GM21381 (cell line): ENCODE measurements around the gene RYR3.

ENCODE experiments used
- ATAC-seq: cut with Tn5 transposase; IDR thresholded peaks from one replicate; pipeline ENCODE4 v1.9.1; 2021; ENCODE audit warnings: mild to moderate bottlenecking, moderate library complexity; ENCODE audit not compliant: unreplicated experiment

RYR3 gene

DNA sequence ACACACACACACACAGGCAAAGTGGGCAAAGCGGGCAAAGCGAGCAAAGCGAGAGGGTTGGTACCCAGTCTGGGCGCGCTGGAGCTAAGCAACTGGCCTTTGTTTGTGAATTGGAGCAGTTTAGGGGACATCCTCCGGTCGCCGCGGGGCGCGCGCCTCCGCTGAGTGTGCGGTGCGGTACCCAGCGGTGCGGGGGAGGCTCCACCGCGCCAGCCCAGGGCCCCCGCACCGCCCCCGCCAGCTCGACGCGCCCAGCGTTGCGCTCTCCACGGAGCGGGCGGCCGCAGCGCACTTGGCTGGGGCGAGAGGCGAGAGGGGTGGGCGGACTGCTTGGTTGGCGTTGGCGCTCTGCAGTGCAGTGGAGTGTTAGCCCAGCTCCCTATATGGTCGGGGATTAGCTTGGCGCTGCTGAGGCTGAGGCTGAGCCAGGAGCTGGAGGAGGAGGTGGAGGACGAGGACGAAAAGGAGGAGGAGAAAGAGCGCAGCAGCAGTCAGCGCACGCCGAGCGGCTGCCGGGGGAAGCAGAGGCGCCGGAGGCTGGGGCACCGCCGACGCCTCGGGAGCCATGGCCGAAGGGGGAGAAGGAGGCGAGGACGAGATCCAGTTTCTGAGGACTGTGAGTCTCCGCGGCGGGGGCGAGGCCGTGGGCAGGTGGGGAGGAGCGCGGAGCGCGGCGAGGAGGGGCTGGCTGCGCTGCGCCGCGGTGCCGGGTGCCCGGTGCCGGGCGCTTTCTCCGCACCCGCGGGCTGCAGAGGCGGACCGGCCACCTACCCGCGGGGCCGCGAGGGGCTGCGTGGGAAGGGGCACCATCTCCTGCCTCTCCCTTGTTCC, at the start of gene RYR3:
Gene RYR3 (plus strand): TSS at position 487 of the 831 bp plus-strand sequence. CDS start 79 bp downstream, at position 566.
- ATAC-seq = no peak

DNA sequence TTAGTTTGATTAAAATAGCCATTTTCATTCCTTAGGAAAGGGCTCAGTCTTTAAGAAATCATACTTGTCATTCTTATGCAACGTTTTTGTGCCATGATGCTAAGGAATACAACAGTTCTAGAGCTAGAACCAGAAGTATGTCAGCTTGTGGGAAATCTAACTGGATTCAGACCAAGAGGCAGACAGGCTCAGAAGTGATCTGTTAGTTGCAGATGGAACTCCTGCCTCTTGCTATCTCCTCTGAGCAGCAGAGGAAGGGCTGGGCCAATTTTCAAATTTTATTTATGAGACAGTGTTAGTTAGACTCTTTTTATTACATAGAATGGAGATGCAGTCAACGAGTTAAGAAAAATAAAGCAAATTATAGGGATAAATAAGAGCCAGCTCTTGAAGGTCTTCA, 48.5 kb upstream of the RYR3 start:
- ATAC-seq = no peak

DNA sequence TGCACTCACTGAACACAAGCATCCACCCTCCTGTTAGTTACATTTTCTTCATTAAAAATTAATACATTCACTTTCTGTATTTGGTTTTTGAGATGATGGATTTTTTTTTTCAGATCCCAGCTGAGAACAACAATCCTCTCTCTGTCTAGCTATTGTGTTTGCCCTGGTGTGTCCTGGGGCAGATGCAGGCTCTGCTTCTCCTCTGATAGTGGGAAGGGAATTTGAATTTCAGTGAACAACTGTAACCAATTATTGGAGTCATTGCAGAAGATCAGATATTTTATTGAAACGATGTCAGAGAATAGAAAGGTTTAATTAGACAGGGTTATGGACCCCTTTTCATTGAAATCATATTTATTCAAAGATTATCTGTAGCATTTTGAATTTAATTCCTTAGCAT, 33.1 kb upstream of the RYR3 start:
- ATAC-seq = no peak

DNA sequence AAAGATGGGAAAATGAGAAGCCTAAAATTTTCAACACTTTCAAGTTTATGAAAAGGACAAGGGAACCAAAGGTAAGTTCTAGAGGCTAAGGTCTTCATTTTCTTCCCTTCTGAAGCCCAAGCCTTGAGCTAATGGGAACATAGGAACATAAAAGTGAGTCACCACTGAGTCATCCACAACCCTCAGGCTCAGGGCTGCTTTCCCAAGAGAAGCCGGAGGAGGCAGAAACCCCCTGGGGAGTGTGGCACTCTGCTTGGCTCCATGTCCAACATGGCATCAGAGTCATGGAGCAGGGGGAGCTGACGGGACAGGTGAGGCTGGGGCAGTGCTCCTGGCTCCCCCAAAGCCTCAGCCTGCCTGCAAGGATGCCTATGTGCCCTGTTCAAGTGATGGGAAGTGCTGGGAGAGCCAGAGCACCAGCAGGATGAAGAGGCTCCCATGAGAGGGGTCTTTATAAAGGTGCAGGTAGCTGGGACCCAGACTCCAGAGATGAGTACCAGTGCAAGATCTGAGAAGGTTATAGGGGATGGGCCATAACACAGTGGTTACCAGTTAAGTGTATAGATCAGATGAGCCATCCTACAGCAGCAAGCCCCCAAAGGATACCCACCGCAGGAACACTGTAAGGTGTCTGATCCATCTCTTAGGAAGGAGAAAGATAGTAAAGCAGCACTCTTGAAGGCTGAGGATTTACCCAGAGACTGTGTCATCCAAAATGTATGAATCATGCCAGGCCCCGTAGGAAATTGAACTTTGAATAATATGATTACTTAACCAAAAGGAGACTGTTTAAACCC, 31.8 kb upstream of the RYR3 start:
- ATAC-seq = no peak

DNA sequence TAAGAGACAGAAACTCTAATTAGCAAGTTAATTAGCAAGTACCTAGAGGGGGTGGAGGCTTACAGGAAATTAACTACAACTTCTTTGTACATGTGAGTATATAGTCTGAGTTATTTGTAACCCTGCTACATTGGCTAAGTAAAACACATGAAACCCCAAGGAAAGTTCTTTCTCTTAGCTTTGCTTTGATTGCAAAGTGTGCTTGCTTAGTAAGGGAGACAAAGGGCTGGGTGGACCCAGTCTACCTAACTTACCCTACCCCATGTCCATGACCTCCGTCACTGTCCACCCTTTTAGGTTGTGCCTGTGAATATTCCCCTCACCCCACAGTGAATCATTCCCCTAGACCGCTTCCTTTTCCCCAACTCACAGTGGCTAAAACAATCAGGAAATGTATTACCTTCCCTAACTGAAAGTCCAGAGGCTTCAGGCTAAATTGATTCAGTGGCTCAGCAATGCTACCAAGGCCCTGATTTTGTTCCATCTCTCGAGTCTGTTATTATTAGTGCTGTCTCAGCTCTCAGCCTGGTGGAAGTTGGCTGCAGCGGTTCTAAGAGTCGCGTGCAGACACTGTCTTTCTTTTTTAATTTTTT, 31.1 kb upstream of the RYR3 start:
- no peak for ATAC-seq

DNA sequence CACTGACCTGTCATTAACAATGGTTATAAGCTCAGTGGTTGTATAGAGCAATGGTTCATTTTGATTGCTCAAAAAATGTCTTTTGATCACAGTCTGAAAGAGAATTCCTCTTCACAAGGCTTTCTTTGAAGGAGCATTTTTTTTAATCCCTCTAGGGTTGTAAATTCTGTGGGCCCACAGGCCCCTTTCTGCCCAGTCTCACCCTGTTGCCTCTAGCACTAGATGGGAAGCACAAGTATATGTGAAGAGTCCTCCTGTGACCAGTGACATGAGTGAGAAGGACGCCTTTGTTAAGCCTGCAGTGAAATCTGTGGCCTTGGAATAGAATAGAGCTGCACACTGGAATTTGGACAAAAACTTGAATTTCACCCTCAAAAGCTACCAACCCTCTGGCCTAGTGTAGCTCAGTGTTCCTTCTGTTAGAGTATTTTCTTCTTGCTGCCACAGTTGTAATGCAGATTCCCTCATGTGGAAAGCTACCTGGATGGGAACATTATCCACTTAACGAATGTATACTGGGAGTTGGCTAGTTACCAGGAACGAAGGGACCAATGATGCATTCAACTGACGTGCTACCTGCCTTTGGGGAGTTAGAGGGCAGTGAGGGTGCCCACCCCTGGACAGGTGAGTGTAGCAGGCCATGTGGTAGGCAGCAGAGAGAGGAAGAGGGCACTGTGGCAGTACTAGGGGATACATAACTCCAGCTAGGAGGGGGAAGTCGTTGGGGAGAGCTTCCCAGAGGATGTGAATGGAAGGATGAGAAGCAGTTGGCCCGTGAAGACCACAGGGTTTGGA, 28.3 kb upstream of the RYR3 start:
- no peak for ATAC-seq

DNA sequence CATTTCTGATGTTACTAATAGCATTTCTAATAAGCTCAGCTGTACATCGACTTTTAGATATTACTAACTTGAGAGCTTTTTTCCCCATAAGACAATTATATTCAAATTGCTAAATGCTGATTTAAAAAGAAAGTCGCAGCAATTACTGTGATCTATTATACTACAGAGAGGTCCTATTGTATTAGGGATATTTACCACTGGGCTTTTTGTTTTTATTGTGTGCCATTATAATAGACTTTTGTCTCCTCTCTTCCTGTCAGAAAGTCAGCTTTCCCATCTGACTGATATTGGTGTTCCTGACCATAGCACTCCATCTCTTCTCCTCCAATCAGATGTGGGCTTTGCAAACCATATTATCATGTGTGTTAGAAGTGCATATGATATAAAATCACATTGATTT, 27.2 kb upstream of the RYR3 start:
- no peak for ATAC-seq

DNA sequence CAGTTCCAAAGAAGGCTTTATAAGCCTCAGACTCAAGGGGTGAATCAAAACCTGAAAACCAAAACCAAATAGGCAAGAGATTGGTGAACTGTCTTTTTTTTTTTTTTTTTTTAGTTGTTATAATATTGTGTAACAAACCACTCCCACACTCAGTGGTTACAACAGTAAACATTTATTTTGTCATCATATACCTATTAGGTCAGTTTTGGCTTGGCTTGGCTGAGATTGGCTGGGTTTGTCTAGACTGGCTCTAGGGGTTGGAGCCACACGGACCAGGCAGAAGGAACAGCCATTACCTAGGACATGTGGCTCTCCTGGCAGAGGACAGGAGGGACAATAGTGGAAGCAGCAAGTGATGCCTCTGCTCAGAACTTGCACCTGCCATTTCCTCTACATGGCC, 26.4 kb upstream of the RYR3 start:
- ATAC-seq = no peak

DNA sequence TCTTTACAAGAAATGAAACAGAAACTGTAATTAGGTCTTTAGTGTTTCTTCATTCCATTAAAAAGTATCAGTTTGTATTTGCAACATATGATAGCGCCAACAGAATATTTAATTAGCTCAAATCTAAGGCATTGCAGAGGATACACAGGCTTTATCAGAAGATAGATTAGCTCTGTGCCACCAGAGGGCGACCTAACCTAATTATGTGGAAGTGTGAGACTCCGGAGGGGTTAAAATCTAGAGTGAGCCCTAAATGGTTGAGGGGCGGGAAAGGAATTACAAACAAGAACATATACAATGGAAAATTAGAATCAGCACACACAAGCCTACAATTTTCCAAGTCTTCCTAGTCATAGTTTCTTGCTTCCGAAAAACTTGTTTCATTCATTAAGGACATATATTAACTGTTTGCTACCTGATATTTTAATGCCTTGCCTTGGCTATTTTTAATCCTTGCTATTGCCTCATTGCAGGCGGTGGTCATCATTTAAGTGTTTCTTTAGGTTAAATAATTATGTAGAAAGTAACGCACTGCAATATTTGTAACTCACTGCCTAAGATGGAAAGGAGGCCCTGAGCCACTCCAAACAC, 18.0 kb upstream of the RYR3 start:
- ATAC-seq = no peak

DNA sequence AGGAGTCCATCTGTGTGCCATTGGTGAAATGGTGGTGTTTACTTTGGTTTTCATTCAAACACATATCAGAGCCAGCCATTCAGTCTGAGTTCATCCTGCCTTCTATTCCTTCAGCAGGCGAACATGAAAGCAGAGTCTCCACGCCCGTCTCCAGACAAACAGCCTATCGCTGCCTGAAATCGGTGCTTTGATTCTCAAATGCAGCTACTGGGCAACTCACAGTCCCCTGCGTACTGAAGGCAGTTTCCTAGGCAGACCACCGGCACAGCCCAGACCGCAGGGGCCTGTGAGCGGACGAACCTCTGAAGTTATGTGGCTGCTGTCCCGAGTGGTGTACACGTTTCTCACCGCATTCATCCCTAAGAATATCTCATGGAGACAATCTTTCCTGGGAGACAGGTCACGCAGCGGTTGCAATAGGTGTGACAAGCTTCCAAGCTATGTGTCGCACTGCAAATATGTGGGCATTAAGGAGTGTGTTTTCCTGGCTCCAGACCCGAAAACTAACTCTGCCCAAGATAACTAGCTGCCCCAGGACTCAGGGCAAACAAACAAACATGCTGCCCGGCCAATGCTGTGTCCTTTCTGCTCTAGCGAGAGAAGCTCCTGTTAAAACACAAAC, 16.9 kb upstream of the RYR3 start:
- no peak for ATAC-seq

DNA sequence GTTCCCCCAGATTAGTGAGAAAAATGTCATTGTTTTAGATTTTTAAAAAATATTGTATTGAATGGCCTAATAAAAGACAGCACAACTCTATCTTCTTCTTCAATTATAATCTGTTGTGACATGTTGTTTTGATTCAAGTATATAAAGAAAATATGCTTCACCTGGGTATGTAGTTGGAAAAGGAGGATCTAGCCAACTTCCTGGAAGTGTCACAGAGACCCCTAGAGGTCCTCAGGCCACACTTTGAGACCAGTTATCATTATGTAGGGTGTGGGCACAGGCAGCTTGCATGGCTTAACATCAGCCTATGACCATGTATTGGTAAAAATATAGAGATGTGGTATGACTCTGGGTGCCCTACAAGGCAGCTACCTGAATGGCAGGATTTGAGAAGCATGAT, 14.7 kb upstream of the RYR3 start:
- no peak for ATAC-seq

DNA sequence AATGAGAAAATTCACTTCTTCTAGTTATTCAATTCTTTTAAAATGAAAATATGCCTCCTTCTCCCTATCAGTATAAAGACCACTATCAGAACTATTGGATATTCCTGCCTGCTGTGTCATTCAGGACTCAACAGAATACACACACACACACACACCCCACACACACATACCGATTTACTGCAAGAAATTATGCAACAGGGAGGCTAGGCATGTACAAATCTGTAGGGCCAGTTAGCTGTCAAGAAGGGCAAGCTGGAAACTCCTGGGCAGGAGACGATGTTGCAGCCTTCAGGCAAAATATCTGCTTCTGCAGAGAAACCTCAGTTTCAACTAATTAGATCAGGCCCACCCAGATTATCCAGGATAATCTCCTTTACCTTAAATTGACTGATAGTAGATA, 13.9 kb upstream of the RYR3 start:
- no peak for ATAC-seq

DNA sequence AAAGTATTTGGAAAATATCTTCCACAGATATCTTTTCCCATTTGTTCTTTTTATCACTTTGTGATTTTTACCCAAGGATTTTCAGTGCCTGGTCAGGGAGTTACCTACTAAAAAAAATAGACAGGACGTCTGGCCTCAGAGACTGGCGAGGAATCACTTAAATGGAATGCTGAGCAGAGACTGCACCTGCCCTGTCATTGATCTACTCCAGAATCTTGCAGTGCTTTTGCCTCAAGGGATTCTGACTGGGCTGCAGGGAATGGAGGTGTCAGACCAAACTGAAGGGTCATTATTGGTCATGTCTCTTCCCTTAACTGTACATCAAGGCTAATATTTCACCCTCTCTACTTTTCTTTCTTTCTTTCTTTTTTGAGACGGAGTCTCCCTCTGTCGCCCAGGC, 12.1 kb upstream of the RYR3 start:
- ATAC-seq = no peak

DNA sequence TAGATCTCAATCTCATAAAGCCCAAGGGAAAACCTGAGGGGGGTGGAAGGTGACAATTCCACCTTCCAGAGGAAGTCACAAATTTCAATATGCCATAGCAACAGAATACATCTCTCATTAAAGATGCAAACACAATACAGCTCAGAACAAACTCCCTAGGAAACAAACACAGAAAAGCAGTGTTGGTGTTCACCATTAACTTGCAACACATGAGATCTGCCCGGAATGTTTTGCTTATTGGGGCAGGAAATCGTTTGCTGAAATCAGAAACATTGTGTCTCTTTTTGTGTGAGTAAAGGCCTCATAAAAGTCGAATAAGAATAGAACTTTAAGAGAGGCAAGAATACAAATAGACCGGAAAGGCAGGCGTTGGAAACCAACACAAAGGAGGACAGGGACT, 5.8 kb upstream of the RYR3 start:
- ATAC-seq = no peak

DNA sequence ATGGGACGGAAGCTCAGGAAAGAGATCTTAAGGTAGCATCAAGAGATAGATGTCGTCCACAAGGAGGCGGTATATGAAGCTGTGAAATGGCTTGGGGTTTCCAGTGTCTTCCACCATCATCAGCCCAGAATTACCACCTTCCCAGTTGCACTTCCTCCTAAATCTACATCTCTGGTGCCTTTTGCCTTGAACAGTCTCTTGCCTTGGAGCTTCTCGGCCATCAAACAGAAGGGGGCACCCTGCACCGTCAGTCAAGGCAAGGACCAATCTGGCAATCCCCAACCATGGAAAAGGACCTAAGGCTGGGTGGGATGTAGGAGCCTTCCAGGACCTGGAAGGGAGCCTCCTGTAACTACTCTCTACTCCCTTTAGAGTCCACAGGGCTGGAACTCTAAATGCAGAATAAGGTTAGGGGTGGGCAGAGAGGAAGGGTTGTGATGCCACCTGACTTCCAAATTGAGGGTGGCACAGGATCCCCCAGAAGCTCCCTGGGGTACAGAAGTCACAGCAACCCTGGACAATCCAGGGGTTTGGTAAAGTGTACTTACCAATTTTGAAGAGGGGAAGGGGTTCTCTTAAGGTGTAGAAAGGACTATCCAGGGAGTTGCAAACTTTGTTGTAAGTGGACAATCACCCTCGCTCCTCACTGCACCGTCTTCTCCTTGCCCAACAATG, 1.0 kb upstream of the RYR3 start:
- ATAC-seq = no peak

DNA sequence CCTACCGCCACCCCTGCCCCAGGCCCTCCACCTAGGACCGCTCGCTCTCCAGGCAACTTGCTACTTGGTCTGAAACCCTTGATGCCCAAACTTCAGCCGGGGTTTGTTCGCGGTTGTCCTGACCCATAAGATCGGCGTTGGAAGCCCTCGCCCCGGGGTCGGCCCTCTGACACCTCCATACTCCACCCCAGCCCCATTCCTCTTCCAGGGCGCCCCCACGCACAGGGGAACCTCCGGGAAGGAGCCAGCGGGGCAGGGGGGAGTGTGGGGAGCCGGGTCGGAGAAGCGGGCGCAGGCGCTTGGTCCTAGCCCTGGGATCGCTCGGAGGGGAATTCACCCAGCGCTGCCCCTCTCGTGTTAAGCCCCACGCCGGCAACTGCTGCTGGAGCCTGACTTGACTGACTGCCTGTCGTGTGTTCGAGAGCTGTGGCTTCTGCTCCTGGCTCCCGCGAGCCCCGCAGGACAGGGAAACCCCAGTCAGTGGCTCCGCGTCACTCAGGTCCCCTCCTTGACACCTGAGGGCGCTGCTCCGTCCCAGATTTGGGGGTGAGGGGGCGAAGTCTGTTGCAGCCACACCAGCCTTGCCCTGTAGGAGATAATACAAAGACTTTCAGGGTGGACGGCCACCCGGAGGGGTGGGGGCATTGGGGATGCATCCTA, 675 bp downstream of the RYR3 start:
- ATAC-seq = no peak

DNA sequence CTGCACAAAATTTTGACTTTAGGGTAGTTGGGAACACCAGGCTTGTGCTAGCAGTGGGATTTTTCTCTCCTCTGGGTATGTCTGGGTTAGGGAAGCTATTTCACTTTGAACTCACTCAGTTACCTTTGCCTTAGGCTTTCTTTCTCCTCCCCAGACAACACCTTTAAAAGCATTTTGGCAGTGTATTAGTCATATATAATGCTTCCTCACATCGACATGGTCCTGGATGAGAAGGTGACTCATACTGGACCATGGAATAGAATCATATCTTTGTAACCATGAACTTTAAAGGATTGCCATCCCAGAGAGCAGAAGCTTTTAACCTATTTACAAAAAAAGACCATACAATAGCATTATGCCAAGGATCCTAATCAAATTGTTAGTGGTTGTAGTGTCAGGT, 2.7 kb downstream of the RYR3 start:
- no peak for ATAC-seq

DNA sequence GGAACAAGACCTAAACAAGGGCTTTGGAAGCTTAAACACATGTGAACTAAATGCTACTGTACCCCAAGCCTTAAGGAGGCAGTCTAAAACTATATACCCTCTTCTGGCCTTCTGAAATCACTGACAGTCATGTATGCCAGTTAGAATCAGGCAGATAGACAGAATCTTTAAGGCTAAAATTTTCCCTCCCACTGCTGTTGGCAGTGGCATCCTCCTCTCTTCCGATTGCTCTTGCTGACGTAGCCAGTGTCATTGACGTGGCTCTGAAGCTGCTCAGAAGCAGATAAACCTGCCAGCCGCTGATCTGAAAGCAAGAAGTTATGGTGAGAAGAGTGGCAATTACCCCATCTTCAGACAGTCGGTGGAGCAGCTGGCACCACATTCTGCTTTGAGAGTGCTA, 3.3 kb downstream of the RYR3 start:
- no peak for ATAC-seq

DNA sequence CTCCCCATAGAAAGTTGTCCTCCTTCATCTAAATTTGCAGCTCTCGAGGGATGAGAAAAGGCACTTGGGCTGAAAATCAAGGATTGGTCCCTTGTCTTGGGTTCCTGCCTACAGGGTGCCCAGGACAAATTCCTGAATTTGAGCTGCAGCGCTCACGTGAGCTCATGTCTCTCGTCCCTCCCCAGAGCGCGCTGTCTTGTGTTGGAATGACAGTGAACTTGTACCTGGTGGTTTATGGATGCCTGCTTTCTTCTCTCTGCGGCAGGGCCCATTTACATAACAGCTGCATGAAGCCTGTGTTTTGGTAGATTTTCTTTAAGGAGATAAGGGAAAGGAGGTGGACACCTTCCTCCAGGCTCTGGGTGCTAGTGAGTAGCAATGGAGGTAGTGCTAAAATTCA, 4.3 kb downstream of the RYR3 start:
- ATAC-seq = no peak
